Measurements from ENCODE around the gene LPP.

DNA sequence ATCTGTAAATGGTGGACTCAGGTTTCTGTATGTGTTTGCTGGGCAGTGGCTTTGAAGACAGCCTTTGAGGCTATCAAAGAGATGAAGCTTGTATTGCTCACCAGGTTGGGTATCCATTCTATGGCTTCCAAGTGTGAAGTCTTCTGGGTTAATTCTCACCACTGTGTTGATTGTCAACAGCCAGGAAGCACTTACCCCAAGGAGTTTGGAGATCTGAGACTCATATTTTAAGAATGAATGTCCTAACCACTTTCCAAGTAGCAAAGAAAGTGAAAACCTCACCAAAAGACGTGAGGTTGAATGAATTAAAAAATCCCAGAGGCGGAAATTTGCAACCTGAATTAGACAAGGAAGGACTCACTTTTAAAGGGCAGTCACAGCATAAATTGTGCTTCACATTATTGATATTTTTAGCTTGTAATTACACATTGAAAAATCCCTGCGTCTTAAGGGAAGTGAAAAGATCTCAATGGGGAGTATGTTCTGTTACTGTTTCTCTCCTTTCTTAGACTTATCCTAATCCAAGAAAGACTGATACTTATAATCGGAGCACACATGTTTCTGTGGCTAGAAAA lies 713.8 kb downstream of the LPP start:
- TF ChIP-seq ELF4 (CRISPR knock-in tag; IDR thresholded peaks at IDR 0.05) (no peak), SNAPC5 (CRISPR knock-in tag; IDR thresholded peaks at IDR 0.05) (no peak), U2AF2 (optimal IDR thresholded peaks at IDR 0.05; ENCODE audit: low read depth, low read length) (no peak), MAFG (tag; conservative IDR thresholded peaks at IDR 0.05) (no peak)
- TF ChIP-seq, protein P1, sequence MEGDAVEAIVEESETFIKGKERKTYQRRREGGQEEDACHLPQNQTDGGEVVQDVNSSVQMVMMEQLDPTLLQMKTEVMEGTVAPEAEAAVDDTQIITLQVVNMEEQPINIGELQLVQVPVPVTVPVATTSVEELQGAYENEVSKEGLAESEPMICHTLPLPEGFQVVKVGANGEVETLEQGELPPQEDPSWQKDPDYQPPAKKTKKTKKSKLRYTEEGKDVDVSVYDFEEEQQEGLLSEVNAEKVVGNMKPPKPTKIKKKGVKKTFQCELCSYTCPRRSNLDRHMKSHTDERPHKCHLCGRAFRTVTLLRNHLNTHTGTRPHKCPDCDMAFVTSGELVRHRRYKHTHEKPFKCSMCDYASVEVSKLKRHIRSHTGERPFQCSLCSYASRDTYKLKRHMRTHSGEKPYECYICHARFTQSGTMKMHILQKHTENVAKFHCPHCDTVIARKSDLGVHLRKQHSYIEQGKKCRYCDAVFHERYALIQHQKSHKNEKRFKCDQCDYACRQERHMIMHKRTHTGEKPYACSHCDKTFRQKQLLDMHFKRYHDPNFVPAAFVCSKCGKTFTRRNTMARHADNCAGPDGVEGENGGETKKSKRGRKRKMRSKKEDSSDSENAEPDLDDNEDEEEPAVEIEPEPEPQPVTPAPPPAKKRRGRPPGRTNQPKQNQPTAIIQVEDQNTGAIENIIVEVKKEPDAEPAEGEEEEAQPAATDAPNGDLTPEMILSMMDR (IDR thresholded peaks at IDR 0.05 in 2 of 3, conservative IDR thresholded peaks at IDR 0.05 in 1 of 3; ENCODE audit: insufficient read depth in 2 of 3, low read depth in 1 of 3, low read length in 3 of 3): no peak

Measured in K562 (cell line).